GM21360 (cell line): ENCODE results near the gene IL34.
"Not testable (repeated sequence)": the region's sequence is repeated elsewhere in the genome, so short reads cannot be mapped to it uniquely, and the experiment has no call there.

Experiments
- ATAC-seq: cut with Tn5 transposase; IDR thresholded peaks from one replicate; pipeline ENCODE4 v1.9.1; 2021; ENCODE audit warnings: mild to moderate bottlenecking, moderate library complexity; ENCODE audit not compliant: unreplicated experiment

Gene IL34

GRCh38 chr16:70656712-70657263 is 10.4 kb downstream of the IL34 start:
- ATAC-seq, result no peak

GRCh38 chr16:70657956-70658355 is 11.6 kb downstream of the IL34 start:
- no peak for ATAC-seq

DNA sequence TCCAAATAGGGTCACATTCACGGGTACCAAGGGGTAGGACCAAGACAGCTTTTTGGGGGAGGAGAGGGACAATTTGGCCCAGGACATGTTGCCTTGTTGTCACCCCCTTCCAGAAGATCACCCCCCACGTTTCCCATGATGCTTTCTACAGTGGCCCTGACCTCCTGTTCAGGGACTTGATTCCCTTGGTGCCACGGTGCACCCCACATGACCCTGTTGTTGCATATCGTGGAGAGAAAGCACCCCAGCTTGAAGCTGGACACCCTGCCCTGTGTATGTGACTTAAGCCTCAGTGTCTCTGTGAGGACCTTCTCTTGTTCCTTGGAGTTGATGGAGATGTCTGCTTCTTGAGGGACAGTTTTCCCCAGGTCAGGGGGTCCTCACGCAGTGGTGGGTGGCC is 12.6 kb downstream of the IL34 start:
- ATAC-seq, result no peak

- ATAC-seq, result no peak
Measured at GRCh38 chr16:70659546-70659945, 13.2 kb downstream of the IL34 start.

DNA sequence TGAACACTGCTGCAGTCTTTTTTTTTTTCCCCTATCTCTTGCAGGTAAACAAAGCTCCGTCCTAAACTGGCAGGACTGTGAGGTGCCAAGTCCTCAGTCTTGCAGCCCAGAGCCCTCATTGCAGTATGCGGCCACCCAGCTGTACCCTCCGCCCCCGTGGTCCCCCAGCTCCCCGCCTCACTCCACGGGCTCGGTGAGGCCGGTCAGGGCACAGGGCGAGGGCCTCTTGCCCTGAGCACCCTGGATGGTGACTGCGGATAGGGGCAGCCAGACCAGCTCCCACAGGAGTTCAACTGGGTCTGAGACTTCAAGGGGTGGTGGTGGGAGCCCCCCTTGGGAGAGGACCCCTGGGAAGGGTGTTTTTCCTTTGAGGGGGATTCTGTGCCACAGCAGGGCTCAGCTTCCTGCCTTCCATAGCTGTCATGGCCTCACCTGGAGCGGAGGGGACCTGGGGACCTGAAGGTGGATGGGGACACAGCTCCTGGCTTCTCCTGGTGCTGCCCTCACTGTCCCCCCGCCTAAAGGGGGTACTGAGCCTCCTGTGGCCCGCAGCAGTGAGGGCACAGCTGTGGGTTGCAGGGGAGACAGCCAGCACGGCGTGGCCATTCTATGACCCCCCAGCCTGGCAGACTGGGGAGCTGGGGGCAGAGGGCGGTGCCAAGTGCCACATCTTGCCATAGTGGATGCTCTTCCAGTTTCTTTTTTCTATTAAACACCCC is 13.8 kb downstream of the IL34 start:
- ATAC-seq, result no peak

DNA sequence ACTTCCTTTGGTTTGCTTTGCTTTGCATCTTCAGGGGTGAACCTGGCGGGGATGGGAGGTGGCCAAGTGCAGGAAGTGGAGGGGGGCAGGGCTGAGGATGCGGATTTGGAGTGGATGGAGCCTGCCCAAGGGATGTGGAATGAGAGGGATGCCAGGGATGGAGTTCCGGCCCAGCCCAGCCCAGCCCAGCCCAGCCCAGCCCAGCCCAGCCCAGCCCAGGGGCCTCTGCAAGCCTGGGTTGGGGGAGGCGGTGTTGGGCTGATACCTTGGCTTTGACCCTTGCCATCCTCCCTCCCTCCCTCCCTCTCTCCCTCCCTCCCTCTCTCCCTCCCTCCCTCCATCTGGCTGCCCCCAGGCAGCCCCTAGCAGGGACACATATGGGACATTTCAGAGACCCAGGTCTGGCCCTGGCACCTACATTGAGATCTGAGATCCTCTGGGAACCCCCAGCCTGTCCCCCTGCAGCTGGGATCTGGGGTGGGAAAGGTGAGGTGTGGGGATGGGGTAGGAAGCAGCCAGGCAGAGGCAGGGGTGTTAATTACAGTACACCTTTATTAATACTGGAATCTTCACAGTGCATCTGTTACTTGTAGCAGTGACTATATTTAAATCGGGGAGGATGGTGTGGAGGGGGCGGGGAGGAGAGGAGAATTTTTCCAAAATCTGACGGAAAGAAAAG is 14.5 kb downstream of the IL34 start:
- ATAC-seq, result no peak

DNA sequence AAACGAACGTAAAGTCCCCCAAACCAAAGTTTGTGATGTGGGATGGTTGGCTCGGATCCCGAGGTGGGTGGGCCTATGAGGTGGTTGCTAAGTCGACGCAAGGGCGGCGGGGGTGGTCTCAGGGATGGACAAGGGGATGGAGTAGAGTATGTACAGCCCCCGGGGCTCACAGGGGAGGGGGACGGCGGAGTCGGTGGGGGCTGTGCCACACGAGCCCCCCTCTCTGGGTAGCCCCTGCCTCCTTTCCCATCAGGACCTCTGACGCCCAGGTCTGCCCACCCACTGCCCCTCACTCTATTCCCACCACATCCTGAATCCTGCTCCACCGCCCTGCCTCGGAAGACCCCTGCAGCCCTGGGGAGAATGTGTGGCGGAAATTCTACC is 15.2 kb downstream of the IL34 start:
- ATAC-seq, result no peak

DNA sequence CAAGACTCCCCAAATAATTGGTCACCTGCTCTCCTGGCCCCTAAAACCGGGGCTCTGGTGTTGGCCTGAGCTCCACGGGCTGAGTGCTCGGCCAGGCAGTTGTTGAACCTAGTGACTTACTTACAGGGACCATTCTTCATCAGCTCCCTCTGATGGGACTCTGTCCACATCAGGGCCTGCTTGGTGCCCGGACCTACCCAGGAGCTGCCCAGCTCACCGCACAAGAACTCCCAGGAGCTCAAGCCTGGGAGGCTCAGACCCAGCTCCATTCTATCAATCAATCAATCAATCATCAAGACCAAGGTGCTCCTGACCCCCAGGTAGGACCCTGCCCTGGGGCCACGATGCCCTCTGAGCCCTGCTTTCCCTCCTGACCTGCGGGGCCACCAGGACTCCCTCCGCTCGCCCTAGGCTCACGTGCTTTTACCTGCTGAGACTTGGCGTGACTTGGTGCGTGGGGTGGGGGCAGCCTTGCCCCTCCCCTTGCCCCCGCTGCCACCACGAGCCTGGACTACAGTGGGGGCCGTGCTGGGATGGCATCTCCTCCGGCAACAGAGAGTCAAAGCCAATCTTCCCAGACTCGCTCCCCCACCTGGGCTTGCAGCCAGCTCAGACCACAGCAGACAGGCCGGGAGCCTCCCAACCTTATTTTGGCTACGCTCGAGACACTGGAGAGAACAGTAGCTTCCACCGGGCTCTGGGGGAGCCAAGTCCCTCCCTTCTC is 15.7 kb downstream of the IL34 start:
- no peak for ATAC-seq

- ATAC-seq, result no peak
Measured at GRCh38 chr16:70662991-70663523, 16.7 kb downstream of the IL34 start.

GRCh38 chr16:70663524-70664324 is 17.4 kb downstream of the IL34 start:
- no peak for ATAC-seq

GRCh38 chr16:70664325-70665112 is 18.2 kb downstream of the IL34 start:
- ATAC-seq, result no peak

DNA sequence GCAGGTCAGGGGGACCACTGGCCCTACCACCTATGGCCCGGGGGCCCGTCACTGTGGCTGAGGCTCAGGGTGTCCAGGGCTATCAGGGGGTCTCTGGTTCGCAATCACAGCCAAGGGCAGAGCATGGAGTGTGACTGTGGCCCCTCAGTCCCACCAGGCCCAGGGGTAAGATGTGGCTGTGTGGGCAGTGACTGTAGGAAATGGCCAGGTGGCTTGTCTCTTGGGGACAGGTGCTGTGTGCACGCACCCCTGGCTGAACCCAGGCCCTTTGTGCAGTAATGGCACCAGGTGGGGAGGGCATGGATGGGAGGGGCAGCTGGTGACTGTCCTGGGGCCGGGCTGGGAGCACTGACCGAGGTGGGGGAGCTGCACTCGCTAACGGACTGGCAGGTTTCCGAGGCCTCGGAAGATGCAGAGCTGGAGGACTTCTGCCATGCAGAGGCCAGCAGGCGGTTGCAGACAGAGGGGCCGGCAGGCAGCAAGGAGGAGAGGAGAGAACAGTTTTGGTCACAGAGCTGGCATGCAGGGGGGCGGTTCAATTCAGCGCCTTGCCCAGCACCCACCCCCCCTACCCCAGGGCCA is 18.8 kb downstream of the IL34 start:
- ATAC-seq, result no peak

- no peak for ATAC-seq
Measured at GRCh38 chr16:70665806-70666735, 19.7 kb downstream of the IL34 start.

- no peak for ATAC-seq
Measured at GRCh38 chr16:70670175-70670574, 23.8 kb downstream of the IL34 start.

GRCh38 chr16:70670938-70671337 is 24.6 kb downstream of the IL34 start:
- ATAC-seq, result not testable (repeated sequence)

DNA sequence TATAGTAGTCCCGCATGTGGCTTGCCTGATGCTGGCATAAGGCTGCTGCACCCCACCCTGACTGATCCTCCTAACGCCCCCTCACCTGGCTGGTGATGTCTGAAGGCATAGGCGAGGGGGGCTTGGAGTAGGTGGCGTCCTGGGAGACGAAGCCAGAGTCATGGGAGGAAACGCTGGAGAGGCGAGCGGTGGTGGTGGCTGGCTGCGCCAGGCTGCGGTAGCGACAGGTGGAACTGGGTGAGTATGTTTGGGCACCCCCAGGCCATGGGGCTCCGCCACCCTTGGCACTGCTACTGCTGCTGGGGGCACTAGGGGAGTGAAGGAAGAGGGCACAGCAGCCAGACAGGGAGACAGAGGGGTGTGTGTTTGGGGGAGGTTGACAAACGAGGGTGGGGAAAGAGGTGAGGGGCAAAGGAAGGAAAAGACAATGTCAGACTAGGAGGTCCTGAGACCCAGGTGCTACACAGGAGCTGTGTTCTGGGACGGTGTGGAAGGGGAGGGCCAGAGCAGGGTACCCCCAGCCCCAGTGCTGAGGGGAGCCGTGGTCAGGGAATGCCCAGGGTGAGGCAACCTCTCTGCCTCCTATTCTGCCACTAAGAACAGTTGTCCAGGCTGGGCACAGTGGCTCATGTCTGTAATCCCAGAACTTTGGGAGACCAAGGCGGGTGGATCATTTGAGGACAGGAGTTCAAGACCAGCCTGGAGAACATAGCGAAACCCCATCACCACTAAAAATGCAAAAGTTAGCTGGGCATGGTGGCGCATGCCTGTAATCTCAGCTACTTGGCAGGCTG is 28.1 kb downstream of the IL34 start:
- no peak for ATAC-seq

DNA sequence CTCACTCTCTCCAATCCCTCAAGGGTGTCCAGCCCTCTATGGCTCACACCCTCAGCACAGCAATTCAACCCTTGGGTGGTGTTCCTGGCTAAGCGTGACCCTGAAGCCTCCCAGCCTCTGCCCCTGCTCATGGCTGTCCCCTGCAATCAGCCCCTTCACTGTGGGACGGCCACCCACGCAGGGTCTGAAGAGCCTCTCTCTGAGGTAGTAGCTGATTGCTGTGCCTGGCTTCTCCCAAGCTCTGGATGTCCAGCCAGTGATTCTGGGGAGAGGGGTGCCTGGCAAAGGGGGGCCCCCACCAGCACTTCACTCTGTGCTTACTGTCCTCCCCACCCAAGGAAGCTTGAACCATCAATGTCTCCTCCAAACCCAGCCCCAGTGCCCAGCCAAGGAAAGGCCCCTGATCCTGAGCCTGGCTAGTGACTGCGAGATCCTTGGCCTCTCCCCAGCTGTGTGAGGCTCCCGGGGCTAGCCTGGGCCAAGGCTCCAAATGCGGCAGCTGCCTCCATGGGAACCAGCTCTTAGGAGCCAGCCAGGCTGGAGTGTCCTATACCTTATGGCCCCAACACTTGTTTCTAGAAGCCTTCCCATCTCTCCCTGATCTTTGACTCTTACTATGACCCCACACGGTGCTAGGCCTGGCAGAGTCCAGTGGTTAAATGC is 29.6 kb downstream of the IL34 start:
- no peak for ATAC-seq
